Common myeloid progenitor, CD34-positive (primary cell): ENCODE data around the gene PAPLN.
A peak's percentile ranks its signal among the peaks of the same experiment; 100 is the strongest.

ENCODE experiments used
- CTCF ChIA-PET: fragments of 350-600 bp; sonication (Branson Sonifier 250); formaldehyde crosslinking; loops from one replicate; lab custom pipeline; 2021; ENCODE audit warnings: antibody characterized with exemption; lab: Charles Lee
- POLR2A ChIA-PET: fragments of 350-600 bp; sonication (Branson Sonifier 250); formaldehyde crosslinking; loops from one replicate; lab custom pipeline; 2021; ENCODE audit warnings: antibody characterized with exemption; lab: Charles Lee
- DNase-seq, 3 donors: peaks; one replicate each; pipeline versions ENCODE4 v3.0.0 to v3.0.0-alpha.2; 2013
- H3K27ac ChIP-seq, 2 experiments: 1 replicate in 1 of 2; 2 replicates in 1 of 2; pipeline ENCODE4 v1.7.0; 2013; ENCODE audit warnings: inconsistent platforms in 2 of 2, low read length in 2 of 2, mild to moderate bottlenecking in 2 of 2, low read depth in 1 of 2, moderate library complexity in 1 of 2; ENCODE audit not compliant: severe bottlenecking in 2 of 2, insufficient read depth in 1 of 2, poor library complexity in 1 of 2
- H3K27me3 ChIP-seq, 5 experiments: replicated peaks in 2 of 5; 1 replicate in 3 of 5; 2 replicates in 2 of 5; pipeline versions ENCODE4 v1.6.1 to v1.7.0; 2013; ENCODE audit warnings: low read length in 4 of 5, mild to moderate bottlenecking in 2 of 5, moderate library complexity in 2 of 5, inconsistent platforms in 1 of 5; ENCODE audit not compliant: insufficient read depth in 5 of 5, control insufficient read depth in 4 of 5
- H3K36me3 ChIP-seq, 4 experiments: 1 replicate in 2 of 4; 2 replicates in 2 of 4; pipeline versions ENCODE4 v1.6.1 to v1.7.0; 2013; ENCODE audit warnings: low read length in 3 of 4, control low read depth in 1 of 4, mild to moderate bottlenecking in 1 of 4; ENCODE audit not compliant: control insufficient read depth in 4 of 4, insufficient read depth in 4 of 4
- H3K4me1 ChIP-seq, 4 experiments: 1 replicate in 3 of 4; 2 replicates in 1 of 4; pipeline versions ENCODE4 v1.6.1 to v1.7.1; 2013; ENCODE audit warnings: low read length in 3 of 4, mild to moderate bottlenecking in 3 of 4, control low read depth in 1 of 4, inconsistent platforms in 1 of 4, moderate library complexity in 1 of 4; ENCODE audit not compliant: control insufficient read depth in 4 of 4, insufficient read depth in 4 of 4; ENCODE audit errors: control extremely low read depth in 1 of 4
- H3K4me3 ChIP-seq, 7 experiments: 1 replicate in 4 of 7; 2 replicates in 3 of 7; pipeline versions ENCODE4 v1.5.1 to v1.7.0; 2013; ENCODE audit warnings: mild to moderate bottlenecking in 7 of 7, low read length in 6 of 7, moderate library complexity in 6 of 7, inconsistent platforms in 2 of 7, low read depth in 2 of 7, control low read depth in 1 of 7; ENCODE audit not compliant: insufficient read depth in 4 of 7, control insufficient read depth in 1 of 7; ENCODE audit errors: extremely low read depth in 1 of 7
- H3K9me3 ChIP-seq, 5 experiments: 1 replicate in 4 of 5; 2 replicates in 1 of 5; pipeline versions ENCODE4 v1.6.1 to v1.7.1; 2013; ENCODE audit warnings: low read length in 4 of 5, mild to moderate bottlenecking in 2 of 5, inconsistent platforms in 1 of 5, low read depth in 1 of 5, moderate library complexity in 1 of 5; ENCODE audit not compliant: control insufficient read depth in 4 of 5, insufficient read depth in 2 of 5; ENCODE audit errors: control extremely low read depth in 1 of 5
- WGBS: methylation state at CpG from one replicate; pipeline ENCODE4 v1.1.5; 2013; ENCODE audit not compliant: insufficient coverage; 5-methylcytosine and 5-hydroxymethylcytosine counted together

Gene PAPLN

GRCh38 chr14:73239393-73240241 is 2.3 kb downstream of the PAPLN start:
- peak overlapping the region in 3 of 7 experiments; percentile 11 to 54 (median 33) for H3K4me3 ChIP-seq
- peaks cover 0 to 75% (median 41%) of the 10 kb centered on the region in 5 experiments for H3K27me3 ChIP-seq
- DNase-seq = peak in 2 of 3 donors; percentile 42 to 60
- H3K27ac ChIP-seq = no peak overlapping the region
- WGBS = 6% methylated on average over 36 of the region's 48 CpGs
- peaks cover 0 to 70% (median 61%) of the 10 kb centered on the region in 4 experiments for H3K4me1 ChIP-seq
- POLR2A ChIA-PET = interaction anchor here (1.5 kb wide), 1 partner anchor 8 kb away, joined by 5 read pairs; no protein-coding TSS in a partner anchor
- no peaks in the 10 kb centered on the region for H3K36me3 ChIP-seq
- no peaks in the 10 kb centered on the region for H3K9me3 ChIP-seq
- CTCF ChIA-PET = interaction anchor here (1.1 to 1.2 kb wide), 2 partner anchors 8 to 9 kb away, joined by 3 to 4 read pairs; no protein-coding TSS in a partner anchor

GRCh38 chr14:73240816-73241480 is 3.6 kb downstream of the PAPLN start:
- WGBS = 52% methylated on average over 10 of the region's 10 CpGs
- Histone ChIP-seq H3K4me1 (peaks cover 2 to 80% (median 74%) of the 10 kb centered on the region in 4 experiments), H3K9me3 (no peaks in the 10 kb centered on the region), H3K27me3 (peaks cover 0 to 62% (median 37%) of the 10 kb centered on the region in 5 experiments), H3K36me3 (no peaks in the 10 kb centered on the region), H3K4me3 (no peak overlapping the region), H3K27ac (no peak overlapping the region)
- ChIA-PET CTCF (interaction anchor here (1.1 to 1.2 kb wide), 2 partner anchors 9 to 10 kb away, joined by 4 read pairs; no protein-coding TSS in a partner anchor), POLR2A (interaction anchor here (1.5 kb wide), 1 partner anchor 9 kb away, joined by 5 read pairs; no protein-coding TSS in a partner anchor)
- peak in 2 of 3 donors; percentile 28 to 38 for DNase-seq

- H3K27ac ChIP-seq = no peak overlapping the region
- no peaks in the 10 kb centered on the region for H3K9me3 ChIP-seq
- ChIA-PET POLR2A (interaction anchor here (1.5 kb wide), 1 partner anchor 10 kb away, joined by 5 read pairs; no protein-coding TSS in a partner anchor), CTCF (interaction anchor here (1.1 kb wide), 1 partner anchor 11 kb away, joined by 4 read pairs; no protein-coding TSS in a partner anchor)
- no peak overlapping the region for H3K4me3 ChIP-seq
- peaks cover 0 to 56% (median 31%) of the 10 kb centered on the region in 5 experiments for H3K27me3 ChIP-seq
- H3K4me1 ChIP-seq = peaks cover 2 to 87% (median 78%) of the 10 kb centered on the region in 4 experiments
- DNase-seq = no peak
- H3K36me3 ChIP-seq = no peaks in the 10 kb centered on the region
- 98% methylated on average over 18 of the region's 19 CpGs for WGBS
Observed at GRCh38 chr14:73241481-73242165, 4.3 kb downstream of the PAPLN start.

- DNase-seq = peak in 2 of 3 donors; percentile 66 to 70
- CTCF ChIA-PET = no interaction called here
- POLR2A ChIA-PET = no interaction called here
- Histone ChIP-seq H3K4me3 (peak overlapping the region in 1 of 7 experiments; percentile 7), H3K36me3 (no peaks in the 10 kb centered on the region), H3K9me3 (no peaks in the 10 kb centered on the region), H3K27me3 (peaks cover 0 to 47% (median 23%) of the 10 kb centered on the region in 5 experiments), H3K4me1 (peaks cover 2 to 84% (median 74%) of the 10 kb centered on the region in 4 experiments), H3K27ac (no peak overlapping the region)
- WGBS = 72% methylated on average over 4 of the region's 6 CpGs
Observed at GRCh38 chr14:73242357-73242901, 5.1 kb downstream of the PAPLN start.

- no peaks in the 10 kb centered on the region for H3K9me3 ChIP-seq
- CTCF ChIA-PET = no interaction called here
- POLR2A ChIA-PET = no interaction called here
- DNase-seq = no peak
- no peaks in the 10 kb centered on the region for H3K36me3 ChIP-seq
- peaks cover 2 to 75% (median 65%) of the 10 kb centered on the region in 4 experiments for H3K4me1 ChIP-seq
- no peak overlapping the region for H3K27ac ChIP-seq
- WGBS = 0% methylated on average over 1 of the region's 3 CpGs
- no peak overlapping the region for H3K4me3 ChIP-seq
- H3K27me3 ChIP-seq = peaks cover 0 to 38% (median 20%) of the 10 kb centered on the region in 5 experiments
Observed at GRCh38 chr14:73243341-73243740, 6.0 kb downstream of the PAPLN start.

GRCh38 chr14:73243748-73244147 is 6.4 kb downstream of the PAPLN start:
- no peaks in the 10 kb centered on the region for H3K9me3 ChIP-seq
- CTCF ChIA-PET = interaction anchor here (2.3 kb wide), 1 partner anchor 11 kb away, joined by 5 read pairs; no protein-coding TSS in a partner anchor
- no CpG with 5 or more reads among the region's 2 CpGs for WGBS
- no peak overlapping the region for H3K4me3 ChIP-seq
- H3K36me3 ChIP-seq = no peaks in the 10 kb centered on the region
- H3K27me3 ChIP-seq = peaks cover 0 to 34% (median 16%) of the 10 kb centered on the region in 5 experiments
- no peak for DNase-seq
- POLR2A ChIA-PET = no interaction called here
- no peak overlapping the region for H3K27ac ChIP-seq
- H3K4me1 ChIP-seq = peaks cover 2 to 72% (median 62%) of the 10 kb centered on the region in 4 experiments
